Stimulated activated CD4-positive, alpha-beta T cell treated with anti-CD3 and anti-CD28 coated beads, Interleukin-4, amount 100 ng/mL, for 24 hours (primary cell): ENCODE measurements around the gene DEPDC4.

Experiments
- DNase-seq: peaks from one replicate; pipeline ENCODE4 v3.0.0-alpha.2; 2020

Gene DEPDC4

GRCh38 chr12:100211698-100212097 is 55.2 kb downstream of the DEPDC4 start:
- no peak for DNase-seq

GRCh38 chr12:100208834-100209233 is 58.0 kb downstream of the DEPDC4 start:
- no peak for DNase-seq

- no peak for DNase-seq
Observed at GRCh38 chr12:100207311-100207710, 59.6 kb downstream of the DEPDC4 start.

GRCh38 chr12:100201604-100202423 is 65.1 kb downstream of the DEPDC4 start:
- no peak for DNase-seq

- DNase-seq, result peak; percentile 98
Observed at GRCh38 chr12:100200463-100201181, 66.3 kb downstream of the DEPDC4 start, which contains the start of gene ACTR6. TSS of gene ACTR6 (plus strand) at chr12:100200815. CDS start at chr12:100200852, 37 bp downstream.

GRCh38 chr12:100199347-100200149 is 67.3 kb downstream of the DEPDC4 start:
- DNase-seq, result peak; percentile 76

- DNase-seq, result no peak
Observed at GRCh38 chr12:100199023-100199346, 67.9 kb downstream of the DEPDC4 start.

- no peak for DNase-seq
Observed at GRCh38 chr12:100197486-100197885, 69.4 kb downstream of the DEPDC4 start.

GRCh38 chr12:100193085-100193484 is 73.8 kb downstream of the DEPDC4 start:
- no peak for DNase-seq
